Panc1 (cell line): ENCODE measurements around the gene KCNIP4. TPM values are rescaled to one million over a fixed set of nuclear protein-coding genes. Genes with fewer than 3 reads are reported as not detected.

Source experiments
- ATAC-seq: fragments of 200-7000 bp; cut with Tn5 transposase; 2 replicates; pipeline ENCODE4 v1.9.1; 2020; ENCODE audit warnings: mild to moderate bottlenecking, moderate library complexity
- BruUV-seq: library from RNA; stranded (reverse); fragments of 400-500 nt; replicated peaks from 2 replicates; lab custom pipeline; 2021; lab: Mats Ljungman, UMichigan
- CTCF ChIA-PET: fragments of 300-600 bp; sonication (Branson Sonifier 250); formaldehyde crosslinking; loops from one replicate; lab custom pipeline; 2022; ENCODE audit warnings: antibody characterized with exemption; lab: Charles Lee
- POLR2A ChIA-PET: fragments of 300-600 bp; sonication (Branson Sonifier 250); formaldehyde crosslinking; loops from one replicate; lab custom pipeline; 2022; ENCODE audit warnings: antibody characterized with exemption; lab: Charles Lee
- DNase-seq: peaks from one replicate; pipeline ENCODE4 v3.0.0-alpha.2; 2010; ENCODE audit warnings: low read depth, low spot score
- H3K27ac ChIP-seq: 2 replicates; pipeline ENCODE4 v1.5.1; 2011; ENCODE audit warnings: mild to moderate bottlenecking, low read length, inconsistent platforms
- H3K27me3 ChIP-seq: fragments of 200-500 bp; sonication (Bioruptor generic); 2 replicates; pipeline ENCODE4 v1.6.0; 2014; ENCODE audit warnings: low read length, inconsistent platforms; ENCODE audit not compliant: control insufficient read depth, insufficient read depth
- H3K36me3 ChIP-seq: fragments of 200-500 bp; sonication (Bioruptor generic); 2 replicates; pipeline ENCODE4 v1.5.1; 2014; ENCODE audit warnings: inconsistent platforms, mild to moderate bottlenecking, low read length, moderate library complexity; ENCODE audit not compliant: control insufficient read depth, insufficient read depth
- H3K4me1 ChIP-seq: 2 replicates; pipeline ENCODE4 v1.5.1; 2011; ENCODE audit warnings: inconsistent platforms, mild to moderate bottlenecking, low read length, moderate library complexity; ENCODE audit not compliant: control insufficient read depth, insufficient read depth
- H3K4me3 ChIP-seq, 2 experiments: 2 replicates each; pipeline ENCODE4 v1.5.1; 2011 to 2012; ENCODE audit warnings: low read depth in 2 of 2, low read length in 2 of 2, mild to moderate bottlenecking in 2 of 2, inconsistent platforms in 1 of 2, moderate library complexity in 1 of 2
- H3K9me3 ChIP-seq: fragments of 200-500 bp; sonication (Bioruptor generic); 2 replicates; pipeline ENCODE4 v1.5.1; 2014; ENCODE audit warnings: low read depth, mild to moderate bottlenecking, inconsistent platforms, low read length, moderate library complexity; ENCODE audit not compliant: control insufficient read depth, insufficient read depth
- CTCF ChIP-seq: fragments of 450-650 bp; IDR thresholded peaks from 2 replicates; pipeline ENCODE4 v1.5.1; 2017; ENCODE audit warnings: mild to moderate bottlenecking
- POLR2AphosphoS5 ChIP-seq: IDR thresholded peaks from 2 replicates; pipeline ENCODE4 v1.6.1; 2012; ENCODE audit warnings: mild to moderate bottlenecking, low read depth, low read length, moderate library complexity
- REST ChIP-seq, 2 experiments: IDR thresholded peaks; 2 replicates each; pipeline ENCODE4 v1.6.1; 2011 to 2012; ENCODE audit warnings: low read depth in 2 of 2, control low read depth in 1 of 2, low read length in 1 of 2, mild to moderate bottlenecking in 1 of 2, moderate library complexity in 1 of 2; ENCODE audit not compliant: insufficient read depth in 1 of 2
- SIN3A ChIP-seq: IDR thresholded peaks from 2 replicates; pipeline ENCODE4 v1.6.1; 2012; ENCODE audit warnings: low read depth, mild to moderate bottlenecking, low read length, moderate library complexity, borderline replicate concordance; ENCODE audit not compliant: insufficient read depth
- TCF7L2 ChIP-seq: IDR thresholded peaks from 2 replicates; pipeline ENCODE4 v1.6.1; 2011; ENCODE audit warnings: mild to moderate bottlenecking, low read depth, low read length, inconsistent platforms
- in situ Hi-C: cut with HindIII; loops from 2 replicates; pipeline ENCODE4 v1.10.0; 2016; ENCODE audit warnings: low sequenced_read_pairs, low pct_unique_long_range_greater_than_20kb
- intact Hi-C: fragments of 100-400 bp; cut with micrococcal nuclease; formaldehyde crosslinking; loops from one replicate; pipeline ENCODE4 v1.10.0; 2022; ENCODE audit not compliant: unreplicated experiment
- total RNA-seq: library from RNA; stranded (reverse); gene quantifications from one replicate; pipeline ENCODE4 v1.2.1, GENCODE V29; 2021; ENCODE audit not compliant: unreplicated experiment

KCNIP4 gene
- total RNA-seq, 1 experiment from 2014 or later, result not detected

- ATAC-seq (no peak), DNase-seq (no peak)
- TF ChIP-seq REST (IDR thresholded peaks at IDR 0.05; ENCODE audit: insufficient read depth in 1 of 2, low read depth in 2 of 2, low read length in 1 of 2) (no peak), SIN3A (no peak), CTCF (no peak), TCF7L2 (no peak)
- ChIA-PET POLR2A (no interaction called here), CTCF (no interaction called here)
- Histone ChIP-seq H3K4me1 (no peaks in the 10 kb centered on the region), H3K4me3 (no peak overlapping the region), H3K36me3 (no peaks in the 10 kb centered on the region), H3K9me3 (no peaks in the 10 kb centered on the region), H3K27me3 (no peaks in the 10 kb centered on the region), H3K27ac (no peak overlapping the region)
- intact Hi-C loops, result no loop called here
- in situ Hi-C loops, result no loop called here
- BruUV-seq, result no TSS peak
These were observed 220.3 kb downstream of the KCNIP4 start for GRCh38 chr4:21728304-21728703.

- H3K27ac ChIP-seq, result no peak overlapping the region
- H3K4me1 ChIP-seq, result no peaks in the 10 kb centered on the region
- no peak for TF ChIP-seq CTCF
- TF ChIP-seq REST (IDR thresholded peaks at IDR 0.05; ENCODE audit: insufficient read depth in 1 of 2, low read depth in 2 of 2, low read length in 1 of 2), result no peak
- TF ChIP-seq TCF7L2, result no peak
- no peak for TF ChIP-seq POLR2AphosphoS5
- no peak for TF ChIP-seq SIN3A
- no peaks in the 10 kb centered on the region for H3K36me3 ChIP-seq
- intact Hi-C loops (no loop called here), in situ Hi-C loops (no loop called here)
- no TSS peak for BruUV-seq
- ATAC-seq (no peak), DNase-seq (no peak)
- CTCF ChIA-PET, result no interaction called here
- H3K9me3 ChIP-seq, result no peaks in the 10 kb centered on the region
- no peak overlapping the region for H3K4me3 ChIP-seq
- H3K27me3 ChIP-seq, result no peaks in the 10 kb centered on the region
- POLR2A ChIA-PET, result no interaction called here
These were observed 222.2 kb downstream of the KCNIP4 start for GRCh38 chr4:21726255-21726815.
